GM19324 (cell line): Measurements from ENCODE around the gene ATP1A1.

ENCODE experiments used
- ATAC-seq: cut with Tn5 transposase; IDR thresholded peaks from one replicate; pipeline ENCODE4 v1.9.1; 2021; ENCODE audit warnings: mild to moderate bottlenecking, moderate library complexity; ENCODE audit not compliant: unreplicated experiment, low FRiP score

Gene ATP1A1

GRCh38 chr1:116367256-116367945 lies 5.6 kb upstream of the ATP1A1 start:
- no peak for ATAC-seq

- no peak for ATAC-seq
Measured at GRCh38 chr1:116368241-116368640, 4.8 kb upstream of the ATP1A1 start.

- ATAC-seq: no peak
Measured at GRCh38 chr1:116370181-116370580, 2.9 kb upstream of the ATP1A1 start.

- no peak for ATAC-seq
Measured at GRCh38 chr1:116371752-116372151, 1.3 kb upstream of the ATP1A1 start.

- ATAC-seq: no peak
Measured at GRCh38 chr1:116372191-116372590, 853 bp upstream of the ATP1A1 start.

GRCh38 chr1:116373431-116374352 lies 648 bp downstream of the ATP1A1 start:
- ATAC-seq: peak; percentile 13

GRCh38 chr1:116374353-116375147 lies 1.5 kb downstream of the ATP1A1 start:
- no peak for ATAC-seq

- ATAC-seq: no peak
Measured at GRCh38 chr1:116375148-116375886, 2.3 kb downstream of the ATP1A1 start.

GRCh38 chr1:116375887-116376728 lies 3.1 kb downstream of the ATP1A1 start:
- ATAC-seq: no peak

GRCh38 chr1:116376729-116377086 lies 3.7 kb downstream of the ATP1A1 start:
- ATAC-seq: no peak

- peak; percentile 50 for ATAC-seq
Measured at GRCh38 chr1:116377541-116378529, 4.8 kb downstream of the ATP1A1 start.

- no peak for ATAC-seq
Measured at GRCh38 chr1:116379057-116379630, 6.1 kb downstream of the ATP1A1 start.

GRCh38 chr1:116379674-116380498 lies 6.8 kb downstream of the ATP1A1 start:
- ATAC-seq: no peak

- no peak for ATAC-seq
Measured at GRCh38 chr1:116380499-116381242, 7.6 kb downstream of the ATP1A1 start.

- ATAC-seq: no peak
Measured at GRCh38 chr1:116382321-116382720, 9.3 kb downstream of the ATP1A1 start.

- no peak for ATAC-seq
Measured at GRCh38 chr1:116382857-116383483, 9.9 kb downstream of the ATP1A1 start.
